GM23248 (cell line): Measurements from ENCODE around the gene MPZL1.

Experiments used
- EZH2 ChIP-seq: fragments of 200-600 bp; sonication (generic); IDR thresholded peaks from 2 replicates; pipeline ENCODE4 v1.6.1; 2018; ENCODE audit warnings: antibody characterized with exemption, mild to moderate bottlenecking; ENCODE audit not compliant: insufficient read depth, poor library complexity, severe bottlenecking
- EZH2phosphoT487 ChIP-seq: fragments of 200-600 bp; sonication (generic); IDR thresholded peaks from 2 replicates; pipeline ENCODE4 v1.6.1; 2018; ENCODE audit warnings: antibody characterized with exemption, moderate library complexity, mild to moderate bottlenecking, low read depth; ENCODE audit not compliant: insufficient read depth

GRCh38 chr1:167737169-167737568 is 15.4 kb downstream of the MPZL1 start:
- TF ChIP-seq EZH2phosphoT487 (no peak), EZH2 (no peak)
